ENCODE measurements around the gene KRTAP29-1. TPM values are rescaled to one million over a fixed set of nuclear protein-coding genes. Genes with fewer than 3 reads are reported as not detected.
A peak's percentile ranks its signal among the peaks of the same experiment; 100 is the strongest.

Gene KRTAP29-1
- total RNA-seq, 2 experiments from 2014 or later, result not detected

DNA sequence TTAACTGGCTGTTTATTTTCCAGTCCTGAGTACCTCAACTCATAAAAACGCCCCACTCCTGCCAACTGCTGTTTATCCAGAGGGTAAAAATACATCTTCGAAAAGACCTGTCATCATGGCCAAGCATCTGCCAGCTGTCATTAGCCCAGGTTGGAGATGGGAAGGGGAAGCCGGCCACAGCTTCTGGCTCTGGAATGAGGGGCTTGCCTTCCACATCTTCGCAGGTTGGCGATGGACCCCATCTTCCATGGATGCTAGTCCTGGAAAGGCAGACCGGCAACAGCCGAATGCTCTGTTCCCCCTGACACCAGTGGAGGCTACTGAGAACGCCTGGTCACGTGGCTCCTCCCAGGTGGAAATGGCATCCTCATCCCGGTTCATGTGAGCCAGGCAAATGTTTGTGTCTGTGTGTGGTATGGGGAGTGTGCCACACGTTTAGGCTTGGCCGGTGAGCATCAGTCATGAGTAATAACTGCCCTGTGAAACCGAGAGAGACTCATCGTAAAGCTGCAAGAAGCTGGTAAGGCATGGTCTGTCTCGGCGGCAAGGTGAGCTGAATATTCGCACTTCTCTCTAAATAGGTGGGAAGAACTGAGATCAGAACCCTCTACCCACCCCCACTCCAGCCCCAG, 13.3 kb upstream of the KRTAP29-1 start:
- ChIA-PET POLR2A (no interaction called here), CTCF (interaction anchor here (0.9 to 1.0 kb wide), 2 partner anchors 13 to 22 kb away, joined by 3 read pairs; no protein-coding TSS in a partner anchor)
- H3K4me1 Mint-ChIP-seq (ENCODE audit: low read depth), result peaks cover 4% of the 10 kb centered on the region
- intact Hi-C loops (cut with micrococcal nuclease), result no loop called here
- TF ChIP-seq, protein P1, sequence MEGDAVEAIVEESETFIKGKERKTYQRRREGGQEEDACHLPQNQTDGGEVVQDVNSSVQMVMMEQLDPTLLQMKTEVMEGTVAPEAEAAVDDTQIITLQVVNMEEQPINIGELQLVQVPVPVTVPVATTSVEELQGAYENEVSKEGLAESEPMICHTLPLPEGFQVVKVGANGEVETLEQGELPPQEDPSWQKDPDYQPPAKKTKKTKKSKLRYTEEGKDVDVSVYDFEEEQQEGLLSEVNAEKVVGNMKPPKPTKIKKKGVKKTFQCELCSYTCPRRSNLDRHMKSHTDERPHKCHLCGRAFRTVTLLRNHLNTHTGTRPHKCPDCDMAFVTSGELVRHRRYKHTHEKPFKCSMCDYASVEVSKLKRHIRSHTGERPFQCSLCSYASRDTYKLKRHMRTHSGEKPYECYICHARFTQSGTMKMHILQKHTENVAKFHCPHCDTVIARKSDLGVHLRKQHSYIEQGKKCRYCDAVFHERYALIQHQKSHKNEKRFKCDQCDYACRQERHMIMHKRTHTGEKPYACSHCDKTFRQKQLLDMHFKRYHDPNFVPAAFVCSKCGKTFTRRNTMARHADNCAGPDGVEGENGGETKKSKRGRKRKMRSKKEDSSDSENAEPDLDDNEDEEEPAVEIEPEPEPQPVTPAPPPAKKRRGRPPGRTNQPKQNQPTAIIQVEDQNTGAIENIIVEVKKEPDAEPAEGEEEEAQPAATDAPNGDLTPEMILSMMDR (IDR thresholded peaks at IDR 0.05), result no peak
- H3K27me3 Mint-ChIP-seq, result no peaks in the 10 kb centered on the region
- no peak overlapping the region for H3K4me3 Mint-ChIP-seq
- no peak overlapping the region for H3K27ac Mint-ChIP-seq
- peaks cover 11% of the 10 kb centered on the region for H3K9me3 Mint-ChIP-seq
- ATAC-seq (no peak), DNase-seq (no peak)
- no peaks in the 10 kb centered on the region for H3K36me3 Mint-ChIP-seq (ENCODE audit: low read depth)

DNA sequence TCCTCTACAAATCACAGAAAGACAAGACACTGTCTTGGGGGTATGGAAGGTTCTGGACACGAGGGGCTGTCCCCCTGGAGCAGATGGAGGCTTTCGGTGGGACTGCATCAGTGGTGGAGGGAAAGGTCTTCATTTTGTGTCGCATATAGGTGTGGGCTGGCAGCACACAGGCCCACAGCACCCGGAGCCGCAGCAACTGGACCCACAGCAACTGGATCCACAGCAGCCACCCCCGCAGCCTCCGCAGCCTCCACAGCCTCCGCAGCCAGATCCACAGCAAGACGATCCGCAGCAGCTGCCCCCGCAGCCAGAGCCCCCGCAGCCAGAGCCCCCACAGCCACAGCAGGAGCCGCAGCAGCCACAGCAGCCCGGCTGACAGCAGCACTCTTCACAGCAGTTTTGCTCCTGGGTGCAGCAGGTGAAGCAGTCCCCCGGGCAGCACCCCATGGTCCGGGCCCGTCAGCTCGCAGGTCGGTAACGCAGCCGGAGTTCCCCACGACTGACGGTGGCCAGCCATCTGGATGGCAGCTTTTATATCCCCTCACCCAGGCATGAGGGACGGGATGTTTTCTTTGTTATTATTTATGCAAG, 12.6 kb upstream of the KRTAP29-1 start, which contains the start of gene KRTAP17-1:
KRTAP17-1 (minus strand) TSS at position 507 of the 591 bp plus-strand sequence; CDS start at position 447, 60 bp downstream.
- peaks cover 9% of the 10 kb centered on the region for H3K9me3 Mint-ChIP-seq
- intact Hi-C loops (cut with micrococcal nuclease), result no loop called here
- no peak within 1 kb of the TSS for H3K27ac Mint-ChIP-seq
- peaks cover 10% of the 10 kb centered on the region for H3K4me1 Mint-ChIP-seq (ENCODE audit: low read depth)
- POLR2A ChIA-PET, result no interaction called here
- ATAC-seq (no peak), DNase-seq (no peak)
- no peak within 1 kb of the TSS for H3K4me3 Mint-ChIP-seq
- TF ChIP-seq, protein P1 (IDR thresholded peaks at IDR 0.05), result no peak
- CTCF ChIA-PET, result interaction anchor here (0.9 to 3.1 kb wide), 3 partner anchors 7 to 21 kb away, joined by 3 to 21 read pairs (median 3); no protein-coding TSS in a partner anchor
- no peaks in the 10 kb centered on the region for H3K27me3 Mint-ChIP-seq
- H3K36me3 Mint-ChIP-seq (ENCODE audit: low read depth), result no peaks in the 10 kb centered on the region

DNA sequence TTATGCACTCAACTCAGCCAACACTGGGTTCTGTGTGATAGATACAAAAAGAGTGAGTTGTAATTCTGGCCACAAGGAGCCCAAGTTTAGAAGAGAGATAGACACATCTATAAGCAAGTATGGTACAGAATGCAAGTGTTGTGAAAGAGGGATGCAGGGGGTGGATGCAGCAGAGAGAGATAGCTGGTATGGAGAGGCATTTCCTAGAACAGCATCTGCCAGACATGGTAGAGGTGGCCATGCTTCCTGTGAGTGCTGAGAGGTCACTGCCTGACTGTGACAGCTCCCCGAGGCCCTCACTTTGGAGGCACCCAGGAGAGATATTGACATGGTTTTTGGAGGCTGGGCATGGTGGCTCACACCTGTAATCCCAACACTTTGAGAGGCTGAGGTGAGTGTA, 8.5 kb upstream of the KRTAP29-1 start:
- CTCF ChIA-PET, result no interaction called here
- no peaks in the 10 kb centered on the region for H3K27me3 Mint-ChIP-seq
- POLR2A ChIA-PET, result no interaction called here

GRCh38 chr17:41308918-41309359, 6.3 kb upstream of the KRTAP29-1 start, which contains the start of gene KRTAP16-1:
TSS of gene KRTAP16-1 (minus strand) at chr17:41309309. CDS start at chr17:41309253, 56 bp downstream.
- ATAC-seq (peak; percentile 63), DNase-seq (peak; percentile 60)
- ChIA-PET CTCF (interaction anchor here (1.2 to 3.1 kb wide), 3 partner anchors 13 to 240 kb away, joined by 4 to 22 read pairs (median 7); no protein-coding TSS in a partner anchor), POLR2A (interaction anchor here (0.6 to 1.1 kb wide), 2 partner anchors 9 to 32 kb away, joined by 3 read pairs; no protein-coding TSS in a partner anchor)
- H3K36me3 Mint-ChIP-seq (ENCODE audit: low read depth), result no peaks in the 10 kb centered on the region
- peak within 1 kb of the TSS; percentile 86 for H3K27ac Mint-ChIP-seq
- no peaks in the 10 kb centered on the region for H3K27me3 Mint-ChIP-seq
- intact Hi-C loops (cut with micrococcal nuclease), result no loop called here
- TF ChIP-seq, protein P1 (IDR thresholded peaks at IDR 0.05), result no peak
- peak within 1 kb of the TSS; percentile 54 for H3K4me3 Mint-ChIP-seq
- peaks cover 47% of the 10 kb centered on the region for H3K4me1 Mint-ChIP-seq (ENCODE audit: low read depth)
- no peaks in the 10 kb centered on the region for H3K9me3 Mint-ChIP-seq

More for the DNA sequence above, 8.5 kb upstream of the KRTAP29-1 start:
- H3K27ac Mint-ChIP-seq, result no peak overlapping the region
- peaks cover 47% of the 10 kb centered on the region for H3K4me1 Mint-ChIP-seq (ENCODE audit: low read depth)
- ATAC-seq (no peak), DNase-seq (no peak)
- TF ChIP-seq, protein P1 (IDR thresholded peaks at IDR 0.05), result no peak
- no peaks in the 10 kb centered on the region for H3K36me3 Mint-ChIP-seq (ENCODE audit: low read depth)
- no peak overlapping the region for H3K4me3 Mint-ChIP-seq
- intact Hi-C loops (cut with micrococcal nuclease), result no loop called here
- H3K9me3 Mint-ChIP-seq, result no peaks in the 10 kb centered on the region
